ENCODE results near the gene ZNF550.

ZNF550 gene

GRCh38 chr19:57559404-57560025 is at the start of gene ZNF550:
Gene ZNF550 (minus strand): TSS chr19:57559863. CDS start chr19:57559682, 181 bp downstream.
- peak; percentile 93 for DNase-seq

GRCh38 chr19:57606931-57607330 is 47.3 kb upstream of the ZNF550 start:
- DNase-seq, result no peak

GRCh38 chr19:57599761-57600383 is 40.2 kb upstream of the ZNF550 start, which contains the start of gene ZNF530:
Gene ZNF530 (plus strand): TSS chr19:57599885. CDS start chr19:57604346, 4,461 bp downstream.
- DNase-seq, result peak; percentile 97

- DNase-seq, result no peak
These were observed 39.7 kb upstream of the ZNF550 start for GRCh38 chr19:57599377-57599760.

GRCh38 chr19:57587529-57587928 is 27.9 kb upstream of the ZNF550 start:
- no peak for DNase-seq

GRCh38 chr19:57583521-57584416 is 24.1 kb upstream of the ZNF550 start, which contains the start of gene ZIK1:
Gene ZIK1 (plus strand): TSS chr19:57584145. CDS start chr19:57584357, 212 bp downstream.
- DNase-seq, result peak; percentile 99

GRCh38 chr19:57583104-57583520 is 23.4 kb upstream of the ZNF550 start:
- no peak for DNase-seq

- peak; percentile 100 for DNase-seq
These were observed 19.0 kb upstream of the ZNF550 start, which contains the start of gene ZNF416 for GRCh38 chr19:57578487-57579205. Gene ZNF416 (minus strand): TSS chr19:57578911. CDS start chr19:57578704, 207 bp downstream.

- no peak for DNase-seq
These were observed 17.0 kb upstream of the ZNF550 start for GRCh38 chr19:57576661-57577060.

GRCh38 chr19:57572415-57572947 is 12.8 kb upstream of the ZNF550 start:
- no peak for DNase-seq

GRCh38 chr19:57570707-57571106 is 11.0 kb upstream of the ZNF550 start:
- no peak for DNase-seq

- DNase-seq, result no peak
These were observed 7.0 kb upstream of the ZNF550 start for GRCh38 chr19:57566396-57567265.

GRCh38 chr19:57563547-57563946 is 3.9 kb upstream of the ZNF550 start:
- DNase-seq, result no peak

- DNase-seq, result peak; percentile 34
These were observed 407 bp upstream of the ZNF550 start for GRCh38 chr19:57560049-57560491.

- DNase-seq, result peak; percentile 41
These were observed 657 bp downstream of the ZNF550 start for GRCh38 chr19:57559008-57559403.

GRCh38 chr19:57558525-57558924 is 1.1 kb downstream of the ZNF550 start:
- DNase-seq, result peak; percentile 24

- no peak for DNase-seq
These were observed 2.0 kb downstream of the ZNF550 start for GRCh38 chr19:57557659-57558058.

GRCh38 chr19:57552432-57552831 is 7.2 kb downstream of the ZNF550 start:
- DNase-seq, result no peak

- DNase-seq, result no peak
These were observed 13.2 kb downstream of the ZNF550 start for GRCh38 chr19:57546513-57546912.

- peak; percentile 10 for DNase-seq
These were observed 21.6 kb downstream of the ZNF550 start for GRCh38 chr19:57537953-57538547.
